HuH-7.5 (cell line): ENCODE measurements around the gene RNF31.
"Not testable (repeated sequence)": the region's sequence is repeated elsewhere in the genome, so short reads cannot be mapped to it uniquely, and the experiment has no call there.

Source experiments
- DNase-seq: peaks from one replicate; pipeline ENCODE4 v3.0.0; 2011; ENCODE audit warnings: low spot score

The RNF31 gene

DNA sequence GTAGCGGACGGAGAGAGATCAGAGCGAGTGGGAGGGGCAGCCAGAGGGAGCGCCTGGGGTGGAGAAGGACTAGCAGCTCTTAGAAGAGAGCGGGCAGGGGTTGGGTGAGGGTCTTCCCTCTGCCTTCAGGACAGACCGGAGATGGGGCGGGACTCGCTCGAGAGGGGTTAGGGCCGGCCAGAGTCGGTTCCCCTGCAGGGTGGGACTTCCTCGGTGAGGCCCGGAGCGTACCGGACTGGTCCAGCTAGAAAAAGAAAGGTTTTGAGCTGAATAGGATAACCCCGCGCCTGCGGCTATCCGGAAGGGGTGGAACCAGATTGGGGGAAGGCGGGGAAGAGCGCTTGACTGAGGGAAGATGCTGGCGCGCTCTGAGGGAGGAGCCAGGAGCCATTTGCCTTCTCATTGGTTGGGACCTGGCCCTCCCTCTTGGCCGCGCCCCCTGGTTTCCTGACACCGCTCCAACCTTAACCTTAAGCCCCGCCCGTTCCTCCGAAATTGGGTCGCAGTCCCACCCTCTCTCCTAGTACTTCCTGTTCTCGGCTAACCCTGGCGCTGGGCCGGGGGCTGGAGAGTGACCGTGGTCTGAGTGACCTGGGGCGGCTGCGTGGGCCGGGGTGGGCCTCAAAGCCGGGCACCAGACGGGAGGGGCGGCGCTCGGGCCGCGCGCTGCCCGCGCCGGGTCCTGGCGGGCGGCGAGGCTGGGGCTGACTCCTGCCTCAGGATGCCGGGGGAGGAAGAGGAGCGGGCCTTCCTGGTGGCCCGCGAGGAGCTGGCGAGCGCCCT is at the start of gene RNF31:
RNF31 (plus strand) TSS at position 521 of the 783 bp plus-strand sequence; CDS start at position 722, 201 bp downstream.
- peak; percentile 92 for DNase-seq

- no peak for DNase-seq
These were observed 48.9 kb upstream of the RNF31 start for GRCh38 chr14:24098229-24098926.

DNA sequence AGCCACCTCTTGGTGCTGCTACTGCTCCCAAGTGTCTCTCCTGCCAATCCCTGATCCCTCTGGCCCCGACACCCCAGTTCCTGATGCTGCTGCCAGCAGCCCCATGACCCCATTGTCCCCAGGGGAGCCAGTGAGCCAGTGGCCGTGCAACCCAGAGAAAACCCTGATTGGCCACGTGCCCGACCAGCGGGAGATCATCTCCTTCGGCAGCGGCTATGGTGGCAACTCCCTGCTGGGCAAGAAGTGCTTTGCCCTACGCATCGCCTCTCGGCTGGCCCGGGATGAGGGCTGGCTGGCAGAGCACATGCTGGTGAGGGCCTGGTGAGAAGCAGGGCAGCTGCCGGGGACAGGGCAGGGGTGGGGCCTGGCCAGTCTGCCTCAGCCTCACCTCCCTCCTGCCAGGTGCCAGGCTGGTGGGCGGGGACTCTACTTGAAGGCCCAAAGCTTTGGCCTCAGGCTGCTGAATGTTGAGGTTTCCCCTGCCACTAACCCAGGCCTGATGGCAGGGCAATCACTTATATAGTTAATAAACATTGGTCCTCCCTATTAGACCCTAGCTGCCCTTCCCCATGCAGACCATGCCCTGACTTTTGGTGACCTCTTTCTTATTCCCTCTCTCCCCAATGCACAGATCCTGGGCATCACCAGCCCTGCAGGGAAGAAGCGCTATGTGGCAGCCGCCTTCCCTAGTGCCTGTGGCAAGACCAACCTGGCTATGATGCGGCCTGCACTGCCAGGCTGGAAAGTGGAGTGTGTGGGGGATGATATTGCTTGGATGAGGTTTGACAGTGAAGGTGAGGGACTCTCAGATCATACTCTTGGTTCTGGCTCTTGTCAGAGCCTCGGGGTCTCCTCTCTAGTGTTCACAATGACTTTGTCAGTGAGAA is 48.1 kb upstream of the RNF31 start:
- no peak for DNase-seq

DNA sequence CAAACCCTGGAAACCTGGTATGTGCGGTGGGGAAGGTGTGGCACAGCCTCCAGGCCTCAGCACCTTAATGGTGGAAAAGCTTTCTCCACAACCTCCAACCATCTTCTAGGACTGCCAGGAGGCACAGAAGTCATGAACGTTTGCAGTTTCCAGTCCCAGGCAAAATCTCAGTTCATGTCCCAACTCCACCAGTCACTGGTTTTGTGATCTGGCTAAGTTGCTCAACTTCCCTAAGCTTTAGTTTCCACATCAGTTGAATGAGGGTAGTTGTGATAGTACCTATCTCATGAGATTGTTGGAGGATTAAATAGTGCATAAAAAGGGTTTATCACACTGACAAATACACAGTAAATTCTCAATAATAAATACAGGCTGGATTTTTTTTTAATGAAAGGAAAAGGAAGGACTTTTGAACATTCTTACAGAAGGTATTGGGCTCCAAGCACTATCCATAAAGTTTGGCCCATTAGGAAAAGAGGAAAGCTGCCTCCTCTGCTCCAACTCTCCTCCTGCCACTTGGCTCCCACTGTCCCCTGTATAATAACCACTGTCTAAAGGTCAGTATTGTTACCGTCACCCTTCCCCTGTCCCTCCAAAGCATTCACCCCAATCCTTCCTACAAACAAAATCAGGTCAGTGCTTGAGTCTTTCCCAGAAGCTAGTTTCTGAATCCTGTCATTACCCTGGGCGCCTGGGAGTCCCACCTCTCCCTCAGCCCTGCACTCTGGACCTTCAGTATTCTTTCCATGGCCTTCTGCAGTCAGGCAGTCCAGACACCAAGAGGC is 46.9 kb upstream of the RNF31 start:
- no peak for DNase-seq

- no peak for DNase-seq
These were observed 46.3 kb upstream of the RNF31 start for GRCh38 chr14:24100982-24101494.

DNA sequence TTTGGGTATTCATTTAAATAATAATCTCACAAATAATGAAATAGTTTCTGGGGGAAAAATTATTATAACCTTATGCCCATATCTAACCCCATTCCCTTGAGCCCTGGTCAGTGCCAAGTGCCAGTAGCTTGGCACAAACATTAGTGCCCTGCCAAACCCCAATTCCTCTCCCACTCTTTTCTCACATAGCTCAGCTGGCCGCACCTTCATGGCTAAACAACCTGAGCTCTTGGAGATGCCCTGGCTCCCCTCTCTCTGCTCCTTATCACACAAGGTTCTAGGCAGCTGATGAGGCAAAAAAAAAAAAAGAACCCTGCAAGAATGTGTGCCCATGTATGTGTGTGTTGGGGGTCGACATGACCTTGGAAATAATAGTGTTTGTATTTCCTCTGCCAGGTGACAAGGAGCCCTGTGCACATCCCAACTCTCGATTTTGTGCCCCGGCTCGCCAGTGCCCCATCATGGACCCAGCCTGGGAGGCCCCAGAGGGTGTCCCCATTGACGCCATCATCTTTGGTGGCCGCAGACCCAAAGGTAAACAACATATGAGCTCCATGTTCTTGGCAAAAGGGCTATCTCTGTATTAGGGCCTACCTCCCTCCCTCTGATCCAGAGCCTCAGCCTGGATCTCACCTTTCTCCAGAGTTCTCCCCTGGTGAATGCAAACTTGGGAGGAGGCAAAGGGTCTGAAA is 44.8 kb upstream of the RNF31 start:
- DNase-seq: no peak

DNA sequence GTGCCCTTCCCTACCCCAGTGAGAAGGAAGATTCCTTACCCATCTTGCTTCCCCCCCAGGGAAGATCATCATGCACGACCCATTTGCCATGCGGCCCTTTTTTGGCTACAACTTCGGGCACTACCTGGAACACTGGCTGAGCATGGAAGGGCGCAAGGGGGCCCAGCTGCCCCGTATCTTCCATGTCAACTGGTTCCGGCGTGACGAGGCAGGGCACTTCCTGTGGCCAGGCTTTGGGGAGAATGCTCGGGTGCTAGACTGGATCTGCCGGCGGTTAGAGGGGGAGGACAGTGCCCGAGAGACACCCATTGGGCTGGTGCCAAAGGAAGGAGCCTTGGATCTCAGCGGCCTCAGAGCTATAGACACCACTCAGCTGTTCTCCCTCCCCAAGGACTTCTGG is 43.8 kb upstream of the RNF31 start:
- DNase-seq: no peak

- DNase-seq: not testable (repeated sequence)
These were observed 41.6 kb upstream of the RNF31 start for GRCh38 chr14:24105609-24106239.

- DNase-seq: no peak
These were observed 40.5 kb upstream of the RNF31 start for GRCh38 chr14:24106672-24107271.

DNA sequence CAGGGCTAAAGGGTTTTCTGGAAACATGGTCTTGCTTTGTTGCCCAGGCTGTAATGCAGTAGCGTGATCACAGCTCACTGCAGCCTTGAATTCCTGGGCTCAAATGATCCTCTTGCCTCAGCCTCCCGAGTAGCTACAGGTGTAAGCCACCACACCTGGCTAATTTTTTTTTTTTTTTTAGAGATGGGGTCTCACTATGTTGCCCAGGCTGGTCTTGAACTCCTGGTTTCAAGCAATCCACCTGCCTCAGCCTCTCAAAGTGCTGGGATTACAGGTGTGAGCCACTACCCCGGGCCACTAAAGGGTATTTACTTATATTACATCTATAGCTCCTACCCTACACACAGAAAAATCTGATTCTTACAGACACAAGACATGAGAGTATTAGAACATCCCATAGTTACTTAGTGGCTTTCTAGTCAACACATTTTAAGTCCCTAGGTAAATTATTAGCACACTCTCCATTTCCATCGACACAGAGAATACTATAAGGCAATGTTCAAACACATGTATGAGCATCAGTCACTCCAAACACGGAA is 38.9 kb upstream of the RNF31 start:
- no peak for DNase-seq

DNA sequence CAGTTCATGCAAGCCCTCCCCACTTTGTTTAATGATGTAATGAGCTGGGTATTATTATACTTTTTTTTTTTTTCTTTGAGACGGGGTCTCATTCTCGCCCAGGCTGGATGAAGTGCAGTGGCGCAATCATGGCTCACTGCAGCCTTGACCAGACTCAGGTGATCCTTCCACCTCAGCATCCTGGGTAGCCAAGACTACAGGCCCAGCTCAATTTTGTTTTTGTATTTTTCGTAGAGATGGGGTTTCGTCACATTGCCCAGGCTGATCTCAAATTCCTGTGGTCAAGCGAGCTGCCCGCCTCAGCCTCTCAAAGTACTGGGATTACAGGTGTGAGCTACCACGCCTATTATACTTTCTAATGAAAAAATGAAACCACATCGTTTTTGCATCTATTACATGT is 37.2 kb upstream of the RNF31 start:
- DNase-seq: no peak

GRCh38 chr14:24110523-24110922 is 36.8 kb upstream of the RNF31 start:
- no peak for DNase-seq

DNA sequence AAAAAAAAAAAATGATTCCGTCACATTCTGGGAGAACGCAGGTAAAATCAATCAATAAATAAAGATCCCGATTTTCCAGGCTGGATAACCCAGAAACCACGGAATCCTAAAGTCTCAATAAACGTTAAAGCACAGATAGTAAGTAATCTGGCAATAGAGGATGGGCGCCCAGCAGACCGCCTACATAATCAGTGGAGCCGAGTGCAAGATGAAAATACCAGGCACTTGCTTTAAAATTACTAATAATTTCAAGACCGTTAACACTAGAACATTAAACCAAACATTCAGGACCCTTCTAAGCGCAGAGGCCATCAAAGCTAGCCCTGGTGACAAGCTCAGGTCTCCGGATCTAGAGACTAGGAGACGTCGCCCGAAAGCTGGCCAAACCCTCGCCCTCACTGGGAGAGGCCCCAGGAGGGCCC is 33.9 kb upstream of the RNF31 start:
- no peak for DNase-seq

DNA sequence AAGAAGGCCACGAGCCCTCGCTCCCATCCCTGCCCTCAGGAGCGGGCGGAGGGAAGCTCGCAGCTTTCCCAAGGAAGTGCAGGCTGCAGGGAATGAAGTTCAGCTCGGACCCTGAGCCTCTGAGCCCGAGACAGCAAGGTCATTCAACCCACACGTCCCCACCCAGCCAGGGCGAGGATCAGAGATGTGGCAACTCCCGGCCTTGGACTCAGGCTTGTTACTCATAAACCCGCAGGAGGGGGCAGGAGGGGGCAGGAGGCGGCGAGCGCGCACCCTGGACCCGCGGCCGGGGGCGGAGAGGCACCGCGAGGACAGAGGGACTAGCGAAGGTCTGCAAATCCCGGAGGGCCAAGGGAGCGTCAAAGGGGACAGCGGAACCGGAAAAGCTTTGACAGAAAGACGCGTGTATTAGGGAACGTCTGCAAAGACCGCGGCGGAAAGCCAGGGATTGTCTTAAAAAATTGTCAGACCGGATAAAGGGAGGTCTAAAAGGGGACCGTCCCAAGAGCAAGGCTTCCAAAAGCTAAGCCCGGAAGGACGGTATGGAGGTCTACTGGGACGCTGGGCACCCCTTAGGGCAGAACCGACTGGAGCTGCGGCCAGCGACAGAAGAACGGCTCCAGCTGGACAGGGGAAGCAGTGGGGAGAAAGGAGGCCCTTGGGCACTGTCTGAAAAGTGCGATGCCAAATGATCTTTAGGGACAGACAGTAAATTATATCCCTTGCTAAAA is 33.3 kb upstream of the RNF31 start:
- peak; percentile 90 for DNase-seq

GRCh38 chr14:24114532-24115421 is 32.5 kb upstream of the RNF31 start, which contains the start of the genes DCAF11 and NRL:
Gene DCAF11, plus strand, starts transcription at chr14:24114777. Its CDS starts 818 bp downstream, at chr14:24115595.
Gene NRL, minus strand, starts transcription at chr14:24114949. Its CDS starts 32,101 bp downstream, at chr14:24082848.
- DNase-seq: peak; percentile 96

- no peak for DNase-seq
These were observed 31.7 kb upstream of the RNF31 start for GRCh38 chr14:24115422-24116127.
